HepG2 (cell line): ENCODE data around the gene IPO13. TPM values are rescaled to one million over a fixed set of nuclear protein-coding genes. Genes with fewer than 3 reads are reported as not detected.

Source experiments
- ELK4 ChIP-seq: sonication (generic); formaldehyde crosslinking; IDR thresholded peaks from 2 replicates; pipeline ENCODE4 v1.9.0; 2021; ENCODE audit warnings: missing genetic modification reagents, borderline replicate concordance
- ETS1 ChIP-seq: sonication (generic); formaldehyde crosslinking; IDR thresholded peaks from 2 replicates; pipeline ENCODE4 v1.4.0; 2020; ENCODE audit warnings: missing genetic modification reagents
- FOXK2 ChIP-seq: fragments of 450-650 bp; IDR thresholded peaks from 2 replicates; pipeline ENCODE4 v1.6.1; 2016
- FOXP4 ChIP-seq: sonication (generic); formaldehyde crosslinking; IDR thresholded peaks from 2 replicates; pipeline ENCODE4 v1.4.0; 2020; ENCODE audit warnings: missing genetic modification reagents
- GPN1 ChIP-seq: sonication (generic); formaldehyde crosslinking; IDR thresholded peaks from 2 replicates; pipeline ENCODE4 v1.5.1; 2020; ENCODE audit warnings: missing genetic modification reagents, borderline replicate concordance
- HMG20B ChIP-seq: conservative IDR thresholded peaks from 2 replicates; pipeline ENCODE4 v1.6.1; 2016; ENCODE audit warnings: missing genetic modification reagents, missing compliant biosample characterization
- HOXA5 ChIP-seq: sonication (generic); formaldehyde crosslinking; IDR thresholded peaks from 2 replicates; pipeline ENCODE4 v1.4.0; 2020; ENCODE audit warnings: missing genetic modification reagents
- MAZ ChIP-seq, 2 experiments: sonication (generic) in 1 of 2; formaldehyde crosslinking in 1 of 2; IDR thresholded peaks; 2 replicates each; pipeline versions ENCODE4 v1.5.0 to v1.6.1; 2012 to 2020; ENCODE audit warnings: low read depth in 2 of 2, mild to moderate bottlenecking in 2 of 2, borderline replicate concordance in 1 of 2, improper control_type of control experiment in 1 of 2, low read length in 1 of 2, missing genetic modification reagents in 1 of 2, moderate library complexity in 1 of 2
- MIXL1 ChIP-seq: IDR thresholded peaks from 2 replicates; pipeline ENCODE4 v1.6.1; 2016
- MXI1 ChIP-seq: IDR thresholded peaks from 3 replicates; pipeline ENCODE4 v1.6.1; 2012; ENCODE audit warnings: low read depth, low read length, inconsistent platforms, borderline replicate concordance
- NCOA5 ChIP-seq: sonication (generic); formaldehyde crosslinking; IDR thresholded peaks from 2 replicates; pipeline ENCODE4 v1.4.0; 2020; ENCODE audit warnings: missing genetic modification reagents
- NFKB2 ChIP-seq: sonication (generic); formaldehyde crosslinking; IDR thresholded peaks from 2 replicates; pipeline ENCODE4 v1.4.0; 2020; ENCODE audit warnings: missing genetic modification reagents, borderline replicate concordance
- PITX1 ChIP-seq: sonication (generic); formaldehyde crosslinking; IDR thresholded peaks from 2 replicates; pipeline ENCODE4 v1.5.1; 2020; ENCODE audit warnings: mild to moderate bottlenecking, missing genetic modification reagents
- RAD21 ChIP-seq: fragments of 450-650 bp; formaldehyde crosslinking; IDR thresholded peaks from 2 replicates; pipeline ENCODE4 v1.5.0; 2020; ENCODE audit warnings: mild to moderate bottlenecking
- RFX3 ChIP-seq: IDR thresholded peaks from 2 replicates; pipeline ENCODE4 v1.6.1; 2016; ENCODE audit warnings: missing biosample characterization, missing genetic modification reagents
- SSRP1 ChIP-seq: IDR thresholded peaks from 2 replicates; pipeline ENCODE4 v1.6.1; 2016; ENCODE audit warnings: control low read depth
- TAF1 ChIP-seq: sonication (generic); formaldehyde crosslinking; IDR thresholded peaks from 2 replicates; pipeline ENCODE4 v1.4.0; 2020; ENCODE audit warnings: missing genetic modification reagents
- TSC22D2 ChIP-seq: sonication (generic); formaldehyde crosslinking; IDR thresholded peaks from 2 replicates; pipeline ENCODE4 v1.5.1; 2020; ENCODE audit warnings: missing genetic modification reagents, mild to moderate bottlenecking, borderline replicate concordance
- ZBTB1 ChIP-seq: sonication (generic); formaldehyde crosslinking; IDR thresholded peaks from 2 replicates; pipeline ENCODE4 v1.4.0; 2020; ENCODE audit warnings: missing genetic modification reagents, borderline replicate concordance
- ZNF20 ChIP-seq: sonication (generic); formaldehyde crosslinking; IDR thresholded peaks from 2 replicates; pipeline ENCODE4 v1.4.0; 2020; ENCODE audit warnings: mild to moderate bottlenecking, moderate library complexity, missing genetic modification reagents
- ZNF224 ChIP-seq: sonication (generic); formaldehyde crosslinking; IDR thresholded peaks from 2 replicates; pipeline ENCODE4 v1.5.0; 2020; ENCODE audit warnings: mild to moderate bottlenecking, missing genetic modification reagents
- ZNF331 ChIP-seq: sonication (generic); formaldehyde crosslinking; IDR thresholded peaks from 2 replicates; pipeline ENCODE4 v1.4.0; 2020; ENCODE audit warnings: missing genetic modification reagents
- ZNF501 ChIP-seq: sonication (generic); formaldehyde crosslinking; IDR thresholded peaks from 2 replicates; pipeline ENCODE4 v1.5.1; 2020; ENCODE audit warnings: mild to moderate bottlenecking, moderate library complexity, missing genetic modification reagents
- ZNF557 ChIP-seq: sonication (generic); formaldehyde crosslinking; IDR thresholded peaks from 2 replicates; pipeline ENCODE4 v1.4.0; 2020; ENCODE audit warnings: missing genetic modification reagents
- ZNF563 ChIP-seq: sonication (generic); formaldehyde crosslinking; IDR thresholded peaks from 2 replicates; pipeline ENCODE4 v1.8.0; 2022; ENCODE audit warnings: mild to moderate bottlenecking, moderate library complexity, missing genetic modification reagents
- ZNF749 ChIP-seq: sonication (generic); formaldehyde crosslinking; IDR thresholded peaks from 2 replicates; pipeline ENCODE4 v1.8.0; 2022; ENCODE audit warnings: mild to moderate bottlenecking, missing genetic modification reagents, moderate library complexity, borderline replicate concordance
- ZNF781 ChIP-seq: sonication (generic); formaldehyde crosslinking; IDR thresholded peaks from 2 replicates; pipeline ENCODE4 v1.5.1; 2020; ENCODE audit warnings: borderline replicate concordance, mild to moderate bottlenecking, missing genetic modification reagents; ENCODE audit errors: not compliant biosample characterization
- ZNF878 ChIP-seq: sonication (generic); formaldehyde crosslinking; IDR thresholded peaks from 2 replicates; pipeline ENCODE4 v1.8.1; 2023; ENCODE audit warnings: mild to moderate bottlenecking, missing genetic modification reagents, moderate library complexity
- polyA plus RNA-seq, 8 experiments: library from polyadenylated mRNA; depleted of rRNA in 3 of 8; stranded (reverse) in 7 of 8; unstranded in 1 of 8; fragments of >200 nt; fragmentation: Illumina TruSeq in 4 of 8; extraction: Trizol in 4 of 8; gene quantifications; 2 replicates each; pipeline versions ENCODE4 v1.2.1 to v1.2.3, GENCODE V29; 2011 to 2016; ENCODE audit warnings: low read depth in 4 of 8, missing spikeins in 1 of 8, mixed read lengths in 1 of 8; ENCODE audit not compliant: insufficient read depth in 1 of 8
- total RNA-seq, 5 experiments: library from RNA; depleted of rRNA; stranded (reverse); fragments of >200 nt; fragmentation: Illumina TruSeq; extraction: Trizol; gene quantifications; 2 replicates each; pipeline ENCODE4 v1.2.3, GENCODE V29; 2016; ENCODE audit warnings: low read depth in 1 of 5

IPO13 gene
- total and polyA plus RNA-seq, 2 of the 13 experiments (the other 11 are each of a cell fraction or from before 2014, with no cell fraction given), result 12.9 to 15.6 TPM

GRCh38 chr1:43987159-43987902, 40.6 kb downstream of the IPO13 start (continued):
- TF ChIP-seq NCOA5 (CRISPR knock-in tag) (no peak), HMG20B (CRISPR knock-in tag) (no peak), FOXP4 (CRISPR knock-in tag) (peak; percentile 34; the same call in 1 of the 2 replicates), GPN1 (no peak), SSRP1 (CRISPR knock-in tag) (no peak; the same call in 1 of the 2 replicates), ZNF501 (CRISPR knock-in tag) (0 out of 2 replicates have a peak, but pooled peaks have one; percentile 41), ELK4 (CRISPR knock-in tag) (no peak), HOXA5 (no peak), MXI1 (peak; percentile 15; the same call in 1 of the 3 replicates), ETS1 (CRISPR knock-in tag) (no peak), ZBTB1 (no peak), RFX3 (no peak), ZNF781 (no peak), TSC22D2 (CRISPR knock-in tag) (no peak), MAZ (IDR thresholded peaks at IDR 0.05; ENCODE audit: borderline replicate concordance, low read depth, low read length) (no peak), MAZ (CRISPR knock-in tag; IDR thresholded peaks at IDR 0.05; ENCODE audit: low read depth) (0 out of 2 replicates have a peak, but pooled peaks have one; percentile 40), RAD21 (no peak), MIXL1 (CRISPR knock-in tag) (no peak; the same call in 1 of the 2 replicates), FOXK2 (0 out of 2 replicates have a peak, but pooled peaks have one; percentile 6), ZNF749 (CRISPR knock-in tag) (no peak), ZNF878 (CRISPR knock-in tag) (no peak), ZNF557 (no peak), ZNF20 (no peak), ZNF563 (CRISPR knock-in tag) (no peak), NFKB2 (CRISPR knock-in tag) (no peak), ZNF331 (CRISPR knock-in tag) (peak; percentile 26; the same call in 1 of the 2 replicates), TAF1 (no peak), PITX1 (CRISPR knock-in tag) (no peak), ZNF224 (CRISPR knock-in tag) (no peak)
